Neuronal stem cell (in vitro differentiated cells): ENCODE measurements around the gene HIF1A.
"Not testable (repeated sequence)": the region's sequence is repeated elsewhere in the genome, so short reads cannot be mapped to it uniquely, and the experiment has no call there.

Experiments used
- DNase-seq: peaks from one replicate; pipeline ENCODE4 v3.0.0-alpha.2; 2013; ENCODE audit warnings: low spot score
- H2AFZ ChIP-seq: one replicate; pipeline ENCODE4 v1.6.1; 2013; ENCODE audit warnings: mild to moderate bottlenecking, low read length, inconsistent platforms
- H2AK5ac ChIP-seq: 2 replicates; pipeline ENCODE4 v1.6.1; 2013; ENCODE audit warnings: low read depth, mild to moderate bottlenecking, inconsistent platforms, low read length, moderate library complexity, mixed read lengths
- H2BK120ac ChIP-seq: 2 replicates; pipeline ENCODE4 v1.6.1; 2013; ENCODE audit warnings: low read depth, mild to moderate bottlenecking, inconsistent platforms, low read length, moderate library complexity, mixed read lengths
- H2BK12ac ChIP-seq: one replicate; pipeline ENCODE4 v1.6.1; 2013; ENCODE audit warnings: low read length, inconsistent platforms
- H2BK15ac ChIP-seq: 2 replicates; pipeline ENCODE4 v1.6.1; 2013; ENCODE audit warnings: mild to moderate bottlenecking, low read length, inconsistent platforms, mixed read lengths
- H2BK5ac ChIP-seq: one replicate; pipeline ENCODE4 v1.6.1; 2013; ENCODE audit warnings: inconsistent platforms, mild to moderate bottlenecking, low read length, moderate library complexity
- H3K14ac ChIP-seq: one replicate; pipeline ENCODE4 v1.6.1; 2013; ENCODE audit warnings: low read length, inconsistent platforms
- H3K18ac ChIP-seq: 2 replicates; pipeline ENCODE4 v1.6.1; 2013; ENCODE audit warnings: low read length, inconsistent platforms
- H3K23ac ChIP-seq: 2 replicates; pipeline ENCODE4 v1.6.1; 2013; ENCODE audit warnings: low read depth, mild to moderate bottlenecking, mixed read lengths, low read length, inconsistent platforms; ENCODE audit not compliant: poor library complexity
- H3K27ac ChIP-seq: replicated peaks from 3 replicates; pipeline ENCODE4 v1.5.1; 2013; ENCODE audit warnings: low read length, inconsistent platforms
- H3K27me3 ChIP-seq, 3 experiments: 2 replicates each; pipeline ENCODE4 v1.6.1; 2013; ENCODE audit warnings: low read length in 3 of 3, mild to moderate bottlenecking in 2 of 3, inconsistent platforms in 1 of 3, low read depth in 1 of 3, mixed read lengths in 1 of 3, moderate library complexity in 1 of 3; ENCODE audit not compliant: control insufficient read depth in 3 of 3, insufficient read depth in 3 of 3
- H3K36me3 ChIP-seq, 2 donors: replicated peaks in 1 of 2; 2 replicates each; pipeline ENCODE4 v1.6.1; 2013; ENCODE audit warnings: low read length in 2 of 2; ENCODE audit not compliant: control insufficient read depth in 2 of 2, insufficient read depth in 2 of 2
- H3K4ac ChIP-seq: 2 replicates; pipeline ENCODE4 v1.6.1; 2013; ENCODE audit warnings: inconsistent platforms, mild to moderate bottlenecking, low read length, moderate library complexity
- H3K4me1 ChIP-seq, 2 donors: 1 replicate in 1 of 2; 2 replicates in 1 of 2; pipeline ENCODE4 v1.6.1; 2013; ENCODE audit warnings: low read length in 2 of 2, low read depth in 1 of 2; ENCODE audit not compliant: control insufficient read depth in 2 of 2, insufficient read depth in 1 of 2
- H3K4me2 ChIP-seq: one replicate; pipeline ENCODE4 v1.6.1; 2013; ENCODE audit warnings: mild to moderate bottlenecking, low read length, inconsistent platforms; ENCODE audit not compliant: insufficient read depth, poor library complexity, severe bottlenecking
- H3K4me3 ChIP-seq, 2 donors: 2 replicates each; pipeline ENCODE4 v1.5.1; 2013; ENCODE audit warnings: low read length in 2 of 2, mild to moderate bottlenecking in 2 of 2, inconsistent platforms in 1 of 2, moderate library complexity in 1 of 2
- H3K79me1 ChIP-seq: one replicate; pipeline ENCODE4 v1.6.1; 2013; ENCODE audit warnings: low read depth, mild to moderate bottlenecking, inconsistent platforms, low read length, moderate library complexity
- H3K9ac ChIP-seq: one replicate; pipeline ENCODE4 v1.6.1; 2013; ENCODE audit warnings: mild to moderate bottlenecking, low read depth, low read length, inconsistent platforms; ENCODE audit not compliant: poor library complexity
- H3K9me3 ChIP-seq, 2 donors: replicated peaks in 1 of 2; 2 replicates each; pipeline versions ENCODE3 to v1.6.1; 2013; ENCODE audit warnings: low read length in 2 of 2, mild to moderate bottlenecking in 2 of 2, inconsistent platforms in 1 of 2, low read depth in 1 of 2, mixed read lengths in 1 of 2, moderate library complexity in 1 of 2; ENCODE audit not compliant: control insufficient read depth in 2 of 2, insufficient read depth in 1 of 2
- H4K8ac ChIP-seq: one replicate; pipeline ENCODE4 v1.6.1; 2013; ENCODE audit warnings: low read depth, mild to moderate bottlenecking, inconsistent platforms, low read length, moderate library complexity
- H4K91ac ChIP-seq: one replicate; pipeline ENCODE4 v1.6.1; 2013; ENCODE audit warnings: low read length, low read depth, mild to moderate bottlenecking, inconsistent platforms; ENCODE audit not compliant: poor library complexity
- WGBS, 2 donors: extraction: QIAGEN DNeasy Blood & Tissue Kit; methylation state at CpG; one replicate each; pipeline ENCODE4 v1.1.7; 2013; ENCODE audit warnings: missing lambda C conversion rate in 2 of 2, mixed read lengths in 1 of 2; ENCODE audit not compliant: insufficient read length in 2 of 2, insufficient replicate concordance in 1 of 2; ENCODE audit errors: extremely low coverage in 2 of 2; 5-methylcytosine and 5-hydroxymethylcytosine counted together

HIF1A gene

DNA sequence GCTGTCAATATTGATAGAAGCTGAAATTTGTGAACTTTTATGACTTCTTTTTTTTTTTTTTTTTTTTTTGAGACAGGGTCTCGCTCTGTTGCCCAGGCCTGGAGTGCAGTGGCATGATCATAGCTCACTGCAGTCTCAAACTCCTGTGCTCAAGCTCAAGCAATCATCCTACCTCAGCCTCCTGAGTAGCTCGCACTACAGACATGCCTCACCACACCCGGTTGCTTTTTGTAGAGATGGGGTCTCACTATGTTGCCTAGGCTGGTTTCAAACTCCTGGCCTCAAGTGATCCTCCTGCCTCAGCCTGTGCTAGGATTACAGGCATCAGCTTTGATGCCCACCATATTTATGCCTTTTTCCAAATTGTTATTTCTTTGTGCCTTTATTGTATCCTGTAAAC lies 51.0 kb downstream of the HIF1A start:
- not testable (repeated sequence) for H3K4me2 ChIP-seq, H3K14ac ChIP-seq, H2BK15ac ChIP-seq, H3K79me1 ChIP-seq, H4K8ac ChIP-seq, H3K9ac ChIP-seq, H2BK12ac ChIP-seq, H2AFZ ChIP-seq, H3K23ac ChIP-seq, H3K18ac ChIP-seq, H3K4me1 ChIP-seq, H3K4me3 ChIP-seq, H4K91ac ChIP-seq, H3K9me3 ChIP-seq, H2BK5ac ChIP-seq, H2AK5ac ChIP-seq, H3K4ac ChIP-seq, H3K27me3 ChIP-seq, H2BK120ac ChIP-seq, H3K27ac ChIP-seq, DNase-seq
- H3K36me3 ChIP-seq = peaks cover 14 to 94% of the 10 kb centered on the region in 2 donors
- no CpG with 5 or more reads among the region's 3 CpGs for WGBS, 2 donors

DNA sequence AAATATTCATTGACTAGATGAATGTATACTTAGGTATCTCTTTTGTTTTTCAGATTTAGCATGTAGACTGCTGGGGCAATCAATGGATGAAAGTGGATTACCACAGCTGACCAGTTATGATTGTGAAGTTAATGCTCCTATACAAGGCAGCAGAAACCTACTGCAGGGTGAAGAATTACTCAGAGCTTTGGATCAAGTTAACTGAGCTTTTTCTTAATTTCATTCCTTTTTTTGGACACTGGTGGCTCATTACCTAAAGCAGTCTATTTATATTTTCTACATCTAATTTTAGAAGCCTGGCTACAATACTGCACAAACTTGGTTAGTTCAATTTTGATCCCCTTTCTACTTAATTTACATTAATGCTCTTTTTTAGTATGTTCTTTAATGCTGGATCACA lies 51.6 kb downstream of the HIF1A start:
- no peak overlapping the region for H2BK120ac ChIP-seq
- H3K27ac ChIP-seq = no peak overlapping the region
- no peak overlapping the region for H3K23ac ChIP-seq

GRCh38 chr14:61747342-61747741 lies 52.0 kb downstream of the HIF1A start:
- Histone ChIP-seq H2BK5ac (no peak overlapping the region), H3K27ac (no peak overlapping the region), H3K79me1 (peaks cover 3% of the 10 kb centered on the region), H2BK12ac (no peak overlapping the region), H4K91ac (no peak overlapping the region), H3K4ac (no peak overlapping the region), H2AK5ac (no peak overlapping the region), H2AFZ (no peak overlapping the region), H3K9me3 (no peaks in the 10 kb centered on the region), H3K27me3 (no peaks in the 10 kb centered on the region), H3K4me3 (no peak overlapping the region), H2BK15ac (no peak overlapping the region), H3K14ac (no peak overlapping the region), H3K23ac (no peak overlapping the region), H2BK120ac (no peak overlapping the region), H3K4me2 (no peak overlapping the region), H3K18ac (no peak overlapping the region), H4K8ac (no peak overlapping the region), H3K9ac (no peak overlapping the region), H3K4me1 (no peaks in the 10 kb centered on the region), H3K36me3 (peaks cover 11 to 90% of the 10 kb centered on the region in 2 donors)
- DNase-seq = no peak
- no CpG with 5 or more reads among the region's 3 CpGs for WGBS, 2 donors

More for the DNA sequence above, 51.6 kb downstream of the HIF1A start:
- Histone ChIP-seq H3K4me2 (no peak overlapping the region), H3K79me1 (peaks cover 3% of the 10 kb centered on the region), H2BK12ac (no peak overlapping the region), H4K8ac (no peak overlapping the region), H3K4me1 (no peaks in the 10 kb centered on the region), H2AK5ac (no peak overlapping the region), H3K4me3 (no peak overlapping the region), H2AFZ (no peak overlapping the region), H3K18ac (no peak overlapping the region), H4K91ac (no peak overlapping the region), H2BK5ac (no peak overlapping the region), H2BK15ac (no peak overlapping the region), H3K9ac (no peak overlapping the region), H3K27me3 (no peaks in the 10 kb centered on the region), H3K36me3 (peaks cover 14 to 93% of the 10 kb centered on the region in 2 donors), H3K14ac (no peak overlapping the region), H3K9me3 (no peaks in the 10 kb centered on the region), H3K4ac (no peak overlapping the region)
- DNase-seq = no peak

- Histone ChIP-seq H2BK5ac (no peak overlapping the region), H3K9ac (no peak overlapping the region), H2AK5ac (no peak overlapping the region), H3K18ac (no peak overlapping the region), H3K36me3 (peaks cover 6 to 78% of the 10 kb centered on the region in 2 donors), H2BK12ac (no peak overlapping the region), H4K8ac (no peak overlapping the region), H3K9me3 (no peaks in the 10 kb centered on the region), H2AFZ (no peak overlapping the region), H3K4me3 (no peak overlapping the region), H3K4me2 (no peak overlapping the region), H2BK120ac (no peak overlapping the region), H3K4ac (no peak overlapping the region), H3K14ac (no peak overlapping the region), H4K91ac (no peak overlapping the region), H3K23ac (no peak overlapping the region), H2BK15ac (no peak overlapping the region), H3K27me3 (no peaks in the 10 kb centered on the region), H3K79me1 (peaks cover 3% of the 10 kb centered on the region), H3K4me1 (no peaks in the 10 kb centered on the region), H3K27ac (no peak overlapping the region)
- no peak for DNase-seq
- WGBS, 2 donors = no CpG with 5 or more reads among the region's 3 CpGs
Measured at GRCh38 chr14:61749264-61749663, 54.0 kb downstream of the HIF1A start.
